CD14-positive monocyte (primary cell): ENCODE data around the gene C18orf63. TPM values are rescaled to one million over a fixed set of nuclear protein-coding genes. Genes with fewer than 3 reads are reported as not detected.

Experiments
- DNase-seq, 3 donors: peaks; one replicate each; pipeline ENCODE4 v3.0.0-alpha.2; 2011 to 2022
- H2AFZ ChIP-seq: 2 replicates; pipeline ENCODE4 v1.6.0; 2012; ENCODE audit warnings: mild to moderate bottlenecking, low read depth, low read length, inconsistent platforms; ENCODE audit not compliant: insufficient read depth, poor library complexity, severe bottlenecking
- H3K27ac ChIP-seq, 2 donors: 1 replicate in 1 of 2; 2 replicates in 1 of 2; pipeline ENCODE4 v1.5.1; 2012 to 2013; ENCODE audit warnings: low read length in 2 of 2, control low read depth in 1 of 2, inconsistent platforms in 1 of 2, low read depth in 1 of 2, mild to moderate bottlenecking in 1 of 2
- H3K27me3 ChIP-seq, 2 donors: one replicate each; pipeline versions ENCODE4 v1.6.0 to v1.6.1; 2011 to 2013; ENCODE audit warnings: low read length in 2 of 2; ENCODE audit not compliant: control insufficient read depth in 2 of 2, insufficient read depth in 2 of 2
- H3K36me3 ChIP-seq, 2 donors: replicated peaks in 1 of 2; 1 replicate in 1 of 2; 2 replicates in 1 of 2; pipeline versions ENCODE4 v1.5.1 to v1.6.1; 2012 to 2013; ENCODE audit warnings: low read length in 2 of 2, control low read depth in 1 of 2, inconsistent platforms in 1 of 2, mild to moderate bottlenecking in 1 of 2; ENCODE audit not compliant: insufficient read depth in 2 of 2, control insufficient read depth in 1 of 2
- H3K4me1 ChIP-seq, 2 donors: 1 replicate in 1 of 2; 2 replicates in 1 of 2; pipeline versions ENCODE4 v1.5.1 to v1.6.1; 2012 to 2013; ENCODE audit warnings: low read length in 2 of 2, control low read depth in 1 of 2, inconsistent platforms in 1 of 2, mild to moderate bottlenecking in 1 of 2, moderate library complexity in 1 of 2; ENCODE audit not compliant: insufficient read depth in 2 of 2, control insufficient read depth in 1 of 2
- H3K4me2 ChIP-seq: replicated peaks from 2 replicates; pipeline ENCODE3; 2012; ENCODE audit warnings: low read length, moderate library complexity, mild to moderate bottlenecking; ENCODE audit not compliant: poor library complexity, severe bottlenecking; ENCODE audit errors: extremely low read depth
- H3K4me3 ChIP-seq, 3 experiments: fragments of 200-600 bp in 1 of 3; sonication (generic) in 1 of 3; replicated peaks in 1 of 3; 1 replicate in 2 of 3; 2 replicates in 1 of 3; pipeline ENCODE4 v1.5.1; 2011 to 2013; ENCODE audit warnings: low read length in 3 of 3, mild to moderate bottlenecking in 3 of 3, control low read depth in 2 of 3, low read depth in 2 of 3, inconsistent platforms in 1 of 3, moderate library complexity in 1 of 3
- H3K79me2 ChIP-seq: 2 replicates; pipeline ENCODE4 v1.6.0; 2012; ENCODE audit warnings: mild to moderate bottlenecking, control low read depth, inconsistent platforms, low read length, moderate library complexity; ENCODE audit not compliant: insufficient read depth
- H3K9ac ChIP-seq: 2 replicates; pipeline ENCODE4 v1.6.0; 2017; ENCODE audit warnings: low read length, mild to moderate bottlenecking; ENCODE audit not compliant: insufficient read depth, poor library complexity, severe bottlenecking
- H3K9me3 ChIP-seq, 2 donors: replicated peaks in 1 of 2; 1 replicate in 1 of 2; 2 replicates in 1 of 2; pipeline versions ENCODE4 v1.5.1 to v1.6.1; 2012 to 2013; ENCODE audit warnings: low read length in 2 of 2, control low read depth in 1 of 2; ENCODE audit not compliant: control insufficient read depth in 1 of 2, insufficient read depth in 1 of 2
- H4K20me1 ChIP-seq: 2 replicates; pipeline ENCODE4 v1.6.0; 2012; ENCODE audit warnings: mild to moderate bottlenecking, low read length, control low read depth, moderate library complexity; ENCODE audit not compliant: insufficient read depth
- H3K27ac Mint-ChIP-seq, 7 donors: one replicate each; pipeline ENCODE4 v1.8.0; 2020; ENCODE audit warnings: mild to moderate bottlenecking in 7 of 7, mixed read lengths in 7 of 7, moderate library complexity in 6 of 7, inconsistent platforms in 2 of 7
- H3K27me3 Mint-ChIP-seq, 3 donors: one replicate each; pipeline ENCODE4 v1.8.0; 2021 to 2022; ENCODE audit warnings: low read depth in 3 of 3, mild to moderate bottlenecking in 3 of 3, mixed read lengths in 3 of 3, moderate library complexity in 3 of 3, inconsistent platforms in 1 of 3
- H3K36me3 Mint-ChIP-seq, 2 donors: one replicate each; pipeline ENCODE4 v1.8.0; 2020; ENCODE audit warnings: mixed read lengths in 2 of 2, inconsistent platforms in 1 of 2, mild to moderate bottlenecking in 1 of 2
- H3K4me1 Mint-ChIP-seq: one replicate; pipeline ENCODE4 v1.8.0; 2020; ENCODE audit warnings: mild to moderate bottlenecking, mixed read lengths
- H3K4me3 Mint-ChIP-seq, 2 donors: one replicate each; pipeline ENCODE4 v1.8.0; 2020; ENCODE audit warnings: mild to moderate bottlenecking in 2 of 2, mixed read lengths in 2 of 2, moderate library complexity in 1 of 2
- H3K9me3 Mint-ChIP-seq, 7 donors: one replicate each; pipeline ENCODE4 v1.8.0; 2020 to 2022; ENCODE audit warnings: mixed read lengths in 7 of 7, mild to moderate bottlenecking in 6 of 7, moderate library complexity in 6 of 7, inconsistent platforms in 2 of 7
- CTCF ChIP-seq: fragments of 200-600 bp; IDR thresholded peaks from one replicate; pipeline ENCODE4 v1.8.0; 2022; ENCODE audit warnings: antibody characterized with exemption, mild to moderate bottlenecking
- WGBS: methylation state at CpG from one replicate; pipeline ENCODE4 v1.1.5; 2013; ENCODE audit warnings: missing lambda C conversion rate; ENCODE audit not compliant: insufficient coverage; 5-methylcytosine and 5-hydroxymethylcytosine counted together
- intact Hi-C, 2 donors: fragments of 100-400 bp; cut with micrococcal nuclease; formaldehyde crosslinking; loops; one replicate each; pipeline versions ENCODE4 v1.15.0 to v1.15.1; 2023
- polyA plus RNA-seq, 3 donors: library from polyadenylated mRNA; depleted of rRNA in 1 of 3; unstranded in 2 of 3; stranded (reverse) in 1 of 3; fragments of 300-500 nt in 2 of 3; fragments of >200 nt in 1 of 3; fragmentation: Illumina TruSeq in 2 of 3; gene quantifications; 1 replicate in 2 of 3; 2 replicates in 1 of 3; pipeline ENCODE4 v1.2.3, GENCODE V29; 2012 to 2021

C18orf63 gene
- polyA plus RNA-seq, 3 donors = not detected

- WGBS = 100% methylated on average over 2 of the region's 7 CpGs
- no peak for DNase-seq
- Histone ChIP-seq H2AFZ (no peak overlapping the region), H3K4me3 (no peak overlapping the region), H3K79me2 (no peaks in the 10 kb centered on the region), H3K4me1 (peaks cover 75 to 79% of the 10 kb centered on the region in 2 donors), H3K36me3 (no peaks in the 10 kb centered on the region), H3K27me3 (no peaks in the 10 kb centered on the region), H3K27ac (no peak overlapping the region), H3K9ac (no peak overlapping the region), H3K4me2 (no peak overlapping the region), H3K9me3 (no peaks in the 10 kb centered on the region), H4K20me1 (no peaks in the 10 kb centered on the region)
- Mint-ChIP-seq H3K36me3 (peaks cover 0 to under 1% of the 10 kb centered on the region in 2 donors), H3K27ac (no peak overlapping the region), H3K27me3 (peaks cover 0 to 7% (median 5%) of the 10 kb centered on the region in 3 donors), H3K4me3 (no peak overlapping the region), H3K9me3 (peaks cover 0 to 2% (median 0%) of the 10 kb centered on the region in 7 donors), H3K4me1 (peaks cover 71% of the 10 kb centered on the region)
- intact Hi-C loops = no loop called here
- no peak for TF ChIP-seq CTCF
Measured at GRCh38 chr18:74395006-74395405, 79.4 kb downstream of the C18orf63 start.

- Histone ChIP-seq H4K20me1 (no peaks in the 10 kb centered on the region), H3K9me3 (no peaks in the 10 kb centered on the region), H3K4me3 (peak overlapping the region in 1 of 3 experiments; percentile 16), H3K4me2 (peak overlapping the region; percentile 4), H3K27ac (peak overlapping the region in 1 of 2 donors; percentile 38), H3K79me2 (no peaks in the 10 kb centered on the region), H3K4me1 (peaks cover 75 to 79% of the 10 kb centered on the region in 2 donors), H3K9ac (no peak overlapping the region), H3K36me3 (no peaks in the 10 kb centered on the region), H3K27me3 (no peaks in the 10 kb centered on the region), H2AFZ (no peak overlapping the region)
- 91% methylated on average over 5 of the region's 9 CpGs for WGBS
- H3K27ac Mint-ChIP-seq = peak overlapping the region in 4 of 7 donors; percentile 28 to 70 (median 56)
- intact Hi-C loops = no loop called here
- no peak overlapping the region for H3K4me3 Mint-ChIP-seq
- H3K27me3 Mint-ChIP-seq = peaks cover 0 to 7% (median 5%) of the 10 kb centered on the region in 3 donors
- DNase-seq = no peak
- no peaks in the 10 kb centered on the region for H3K9me3 Mint-ChIP-seq
- H3K36me3 Mint-ChIP-seq = no peaks in the 10 kb centered on the region
- peaks cover 70% of the 10 kb centered on the region for H3K4me1 Mint-ChIP-seq
- TF ChIP-seq CTCF = no peak
Measured at GRCh38 chr18:74395648-74396154, 80.1 kb downstream of the C18orf63 start.
